Neural cell (in vitro differentiated cells): ENCODE measurements around the gene CCDC102A. TPM values are rescaled to one million over a fixed set of nuclear protein-coding genes. Genes with fewer than 3 reads are reported as not detected.
"Not testable (repeated sequence)": the region's sequence is repeated elsewhere in the genome, so short reads cannot be mapped to it uniquely, and the experiment has no call there.

Experiments
- H2AFZ ChIP-seq: fragments of 200-600, 300-800 bp; sonication (generic), shearing (Covaris generic); 2 replicates; pipeline ENCODE4 v1.6.0; 2014; ENCODE audit warnings: low read depth, mild to moderate bottlenecking, antibody characterized with exemption, low read length, moderate library complexity
- H3F3A ChIP-seq: fragments of 200-600 bp; shearing (Covaris generic); 2 replicates; pipeline ENCODE4 v1.6.1; 2016; ENCODE audit warnings: mild to moderate bottlenecking, moderate library complexity, mixed read lengths, antibody characterized with exemption, low read length; ENCODE audit not compliant: insufficient read depth, poor library complexity, severe bottlenecking
- H3K27ac ChIP-seq: fragments of 200-600, 300-800 bp; sonication (generic), shearing (Covaris generic); 2 replicates; pipeline ENCODE4 v1.5.1; 2014; ENCODE audit warnings: mild to moderate bottlenecking, low read length, moderate library complexity
- H3K27me3 ChIP-seq: fragments of 300-800, 200-600 bp; sonication (generic), shearing (Covaris generic); 2 replicates; pipeline ENCODE4 v1.6.0; 2014; ENCODE audit warnings: mild to moderate bottlenecking, low read depth, low read length, moderate library complexity; ENCODE audit not compliant: insufficient read depth
- H3K36me3 ChIP-seq: fragments of 300-800, 200-600 bp; sonication (generic), shearing (Covaris generic); 2 replicates; pipeline ENCODE4 v1.5.1; 2014; ENCODE audit warnings: mild to moderate bottlenecking, antibody characterized with exemption, low read length, moderate library complexity; ENCODE audit not compliant: insufficient read depth
- H3K4me2 ChIP-seq: fragments of 300-800, 200-600 bp; sonication (generic), shearing (Covaris generic); 2 replicates; pipeline ENCODE4 v1.6.0; 2014; ENCODE audit warnings: mild to moderate bottlenecking, low read length
- H3K4me3 ChIP-seq: fragments of 300-800, 200-600 bp; sonication (generic), shearing (Covaris generic); 2 replicates; pipeline ENCODE4 v1.5.1; 2014; ENCODE audit warnings: mild to moderate bottlenecking, low read length, moderate library complexity
- H3K79me2 ChIP-seq: fragments of 200-600 bp; shearing (Covaris generic); replicated peaks from 2 replicates; pipeline ENCODE4 v1.6.0; 2014; ENCODE audit warnings: mild to moderate bottlenecking, low read length, moderate library complexity; ENCODE audit not compliant: insufficient read depth
- H3K9ac ChIP-seq: fragments of 300-800, 200-600 bp; sonication (generic), shearing (Covaris generic); 2 replicates; pipeline ENCODE4 v1.6.1; 2016; ENCODE audit warnings: mild to moderate bottlenecking, low read length, mixed read lengths
- H3K9me2 ChIP-seq: fragments of 200-600 bp; shearing (Covaris generic); 2 replicates; pipeline ENCODE4 v1.6.1; 2016; ENCODE audit warnings: mild to moderate bottlenecking, low read length, mixed read lengths; ENCODE audit not compliant: insufficient read depth
- H3K9me3 ChIP-seq: fragments of 200-600, 300-800 bp; sonication (generic), shearing (Covaris generic); 2 replicates; pipeline ENCODE4 v1.6.1; 2016; ENCODE audit warnings: mild to moderate bottlenecking, mixed run types, low read length, moderate library complexity, mixed read lengths
- H4K20me1 ChIP-seq: fragments of 200-600 bp; shearing (Covaris generic); 2 replicates; pipeline ENCODE4 v1.6.1; 2016; ENCODE audit warnings: mild to moderate bottlenecking, mixed run types; ENCODE audit not compliant: insufficient read depth
- EP300 ChIP-seq: fragments of 450-650 bp; conservative IDR thresholded peaks from 2 replicates; pipeline ENCODE4 v1.6.1; 2014; ENCODE audit warnings: antibody characterized with exemption, mild to moderate bottlenecking, moderate library complexity; ENCODE audit not compliant: poor library complexity, severe bottlenecking
- EZH2 ChIP-seq: fragments of 200-600, 300-800 bp; shearing (Covaris generic), sonication (generic); IDR thresholded peaks from 2 replicates; pipeline ENCODE4 v1.6.1; 2014; ENCODE audit warnings: antibody characterized with exemption, low read length, borderline replicate concordance, mild to moderate bottlenecking; ENCODE audit not compliant: insufficient read depth, poor library complexity, severe bottlenecking
- MXI1 ChIP-seq: fragments of 450-650 bp; conservative IDR thresholded peaks from 2 replicates; pipeline ENCODE4 v1.6.1; 2014; ENCODE audit warnings: antibody characterized with exemption, mild to moderate bottlenecking; ENCODE audit not compliant: poor library complexity, severe bottlenecking
- POLR2AphosphoS5 ChIP-seq: IDR thresholded peaks from 2 replicates; pipeline ENCODE4 v1.6.1; 2012
- RAD21 ChIP-seq: fragments of 450-650 bp; conservative IDR thresholded peaks from 2 replicates; pipeline ENCODE4 v1.6.1; 2014; ENCODE audit warnings: antibody characterized with exemption, mild to moderate bottlenecking, moderate library complexity
- SMC3 ChIP-seq: fragments of 450-650 bp; conservative IDR thresholded peaks from 2 replicates; pipeline ENCODE4 v1.6.1; 2014; ENCODE audit warnings: antibody characterized with exemption, mild to moderate bottlenecking, moderate library complexity; ENCODE audit not compliant: poor library complexity
- TAF1 ChIP-seq: IDR thresholded peaks from 2 replicates; pipeline ENCODE4 v1.6.1; 2012; ENCODE audit warnings: low read depth
- polyA plus RNA-seq: library from polyadenylated mRNA; depleted of rRNA; stranded (reverse); fragments of >200 nt; gene quantifications from 2 replicates; pipeline ENCODE4 v1.2.3, GENCODE V29; 2014
- TF ChIP-seq, protein P1 (sequence below): fragments of 450-650 bp; IDR thresholded peaks from 2 replicates; pipeline ENCODE4 v1.5.1; 2014; ENCODE audit warnings: antibody characterized with exemption, mild to moderate bottlenecking, moderate library complexity; ENCODE audit not compliant: poor library complexity, severe bottlenecking
- TF ChIP-seq, protein P2 (sequence below): IDR thresholded peaks from 2 replicates; pipeline ENCODE4 v1.6.1; 2012; ENCODE audit warnings: borderline replicate concordance

The CCDC102A gene
- polyA plus RNA-seq, 1 donor from 2014 or later = 0.20 TPM

DNA sequence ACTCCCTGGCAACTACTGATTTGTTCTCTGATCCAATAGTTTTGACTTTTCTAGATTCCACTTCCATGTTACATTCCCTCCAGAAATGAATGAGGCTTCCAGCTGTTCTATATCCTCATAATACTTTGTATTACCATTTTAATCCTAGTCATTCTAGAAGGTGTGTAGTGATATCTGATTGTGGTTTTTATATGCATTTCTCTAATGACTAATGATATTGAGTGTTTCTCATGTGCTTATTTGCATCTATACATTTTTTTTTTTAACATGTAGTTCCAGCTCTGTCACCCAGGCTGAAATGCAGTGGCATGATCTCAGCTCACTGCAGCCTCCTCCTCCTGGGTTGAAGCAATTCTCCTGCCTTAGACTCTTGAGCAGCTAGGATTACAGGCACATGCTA is 13.4 kb upstream of the CCDC102A start:
- H3K27me3 ChIP-seq = no peaks in the 10 kb centered on the region

DNA sequence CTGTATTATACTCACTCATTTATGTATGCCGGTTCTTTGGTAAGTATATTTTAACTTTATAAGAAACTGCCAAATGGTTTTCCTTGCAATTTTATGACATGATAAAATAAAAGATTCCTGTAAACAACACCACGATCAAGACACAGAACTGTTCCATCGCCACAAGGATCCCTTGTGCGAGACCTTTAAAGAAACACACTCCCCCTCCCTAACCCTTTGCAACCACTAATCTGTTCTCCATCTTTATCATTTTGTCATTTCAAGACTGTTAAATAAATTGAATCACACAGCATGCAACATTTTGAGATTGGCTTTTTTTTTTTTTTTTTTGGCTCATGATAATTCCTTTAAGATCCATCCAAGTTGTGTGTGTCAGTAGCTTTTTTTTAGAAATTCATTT is 12.0 kb upstream of the CCDC102A start:
- H3K79me2 ChIP-seq = no peaks in the 10 kb centered on the region
- H3K27me3 ChIP-seq = no peaks in the 10 kb centered on the region
- no peak overlapping the region for H3K4me3 ChIP-seq
- no peaks in the 10 kb centered on the region for H3F3A ChIP-seq
- H3K9ac ChIP-seq = no peak overlapping the region
- no peaks in the 10 kb centered on the region for H3K36me3 ChIP-seq
- no peaks in the 10 kb centered on the region for H4K20me1 ChIP-seq
- no peaks in the 10 kb centered on the region for H3K9me2 ChIP-seq
- no peak overlapping the region for H2AFZ ChIP-seq
- H3K4me2 ChIP-seq = no peak overlapping the region
- no peak overlapping the region for H3K27ac ChIP-seq
- TF ChIP-seq, protein P1, sequence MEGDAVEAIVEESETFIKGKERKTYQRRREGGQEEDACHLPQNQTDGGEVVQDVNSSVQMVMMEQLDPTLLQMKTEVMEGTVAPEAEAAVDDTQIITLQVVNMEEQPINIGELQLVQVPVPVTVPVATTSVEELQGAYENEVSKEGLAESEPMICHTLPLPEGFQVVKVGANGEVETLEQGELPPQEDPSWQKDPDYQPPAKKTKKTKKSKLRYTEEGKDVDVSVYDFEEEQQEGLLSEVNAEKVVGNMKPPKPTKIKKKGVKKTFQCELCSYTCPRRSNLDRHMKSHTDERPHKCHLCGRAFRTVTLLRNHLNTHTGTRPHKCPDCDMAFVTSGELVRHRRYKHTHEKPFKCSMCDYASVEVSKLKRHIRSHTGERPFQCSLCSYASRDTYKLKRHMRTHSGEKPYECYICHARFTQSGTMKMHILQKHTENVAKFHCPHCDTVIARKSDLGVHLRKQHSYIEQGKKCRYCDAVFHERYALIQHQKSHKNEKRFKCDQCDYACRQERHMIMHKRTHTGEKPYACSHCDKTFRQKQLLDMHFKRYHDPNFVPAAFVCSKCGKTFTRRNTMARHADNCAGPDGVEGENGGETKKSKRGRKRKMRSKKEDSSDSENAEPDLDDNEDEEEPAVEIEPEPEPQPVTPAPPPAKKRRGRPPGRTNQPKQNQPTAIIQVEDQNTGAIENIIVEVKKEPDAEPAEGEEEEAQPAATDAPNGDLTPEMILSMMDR = no peak
- TF ChIP-seq EP300 = no peak
- no peak for TF ChIP-seq POLR2AphosphoS5
- no peak for TF ChIP-seq EZH2
- TF ChIP-seq, protein P2, sequence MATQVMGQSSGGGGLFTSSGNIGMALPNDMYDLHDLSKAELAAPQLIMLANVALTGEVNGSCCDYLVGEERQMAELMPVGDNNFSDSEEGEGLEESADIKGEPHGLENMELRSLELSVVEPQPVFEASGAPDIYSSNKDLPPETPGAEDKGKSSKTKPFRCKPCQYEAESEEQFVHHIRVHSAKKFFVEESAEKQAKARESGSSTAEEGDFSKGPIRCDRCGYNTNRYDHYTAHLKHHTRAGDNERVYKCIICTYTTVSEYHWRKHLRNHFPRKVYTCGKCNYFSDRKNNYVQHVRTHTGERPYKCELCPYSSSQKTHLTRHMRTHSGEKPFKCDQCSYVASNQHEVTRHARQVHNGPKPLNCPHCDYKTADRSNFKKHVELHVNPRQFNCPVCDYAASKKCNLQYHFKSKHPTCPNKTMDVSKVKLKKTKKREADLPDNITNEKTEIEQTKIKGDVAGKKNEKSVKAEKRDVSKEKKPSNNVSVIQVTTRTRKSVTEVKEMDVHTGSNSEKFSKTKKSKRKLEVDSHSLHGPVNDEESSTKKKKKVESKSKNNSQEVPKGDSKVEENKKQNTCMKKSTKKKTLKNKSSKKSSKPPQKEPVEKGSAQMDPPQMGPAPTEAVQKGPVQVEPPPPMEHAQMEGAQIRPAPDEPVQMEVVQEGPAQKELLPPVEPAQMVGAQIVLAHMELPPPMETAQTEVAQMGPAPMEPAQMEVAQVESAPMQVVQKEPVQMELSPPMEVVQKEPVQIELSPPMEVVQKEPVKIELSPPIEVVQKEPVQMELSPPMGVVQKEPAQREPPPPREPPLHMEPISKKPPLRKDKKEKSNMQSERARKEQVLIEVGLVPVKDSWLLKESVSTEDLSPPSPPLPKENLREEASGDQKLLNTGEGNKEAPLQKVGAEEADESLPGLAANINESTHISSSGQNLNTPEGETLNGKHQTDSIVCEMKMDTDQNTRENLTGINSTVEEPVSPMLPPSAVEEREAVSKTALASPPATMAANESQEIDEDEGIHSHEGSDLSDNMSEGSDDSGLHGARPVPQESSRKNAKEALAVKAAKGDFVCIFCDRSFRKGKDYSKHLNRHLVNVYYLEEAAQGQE = no peak
- TF ChIP-seq MXI1 = no peak
- TF ChIP-seq SMC3 = no peak
- TF ChIP-seq TAF1 = no peak
- TF ChIP-seq RAD21 = no peak
- H3K9me3 ChIP-seq = no peaks in the 10 kb centered on the region

More for the DNA sequence above, 13.4 kb upstream of the CCDC102A start:
- H3K27ac ChIP-seq = no peak overlapping the region
- no peaks in the 10 kb centered on the region for H3K79me2 ChIP-seq
- no peak overlapping the region for H3K4me2 ChIP-seq
- TF ChIP-seq SMC3 (no peak), TAF1 (no peak), EZH2 (no peak), EP300 (no peak), MXI1 (no peak), RAD21 (no peak), POLR2AphosphoS5 (no peak)
- TF ChIP-seq, protein P2 = no peak
- TF ChIP-seq, protein P1 = no peak
- no peak overlapping the region for H2AFZ ChIP-seq
- no peaks in the 10 kb centered on the region for H4K20me1 ChIP-seq
- H3K9me3 ChIP-seq = no peaks in the 10 kb centered on the region
- H3K9ac ChIP-seq = no peak overlapping the region
- H3K36me3 ChIP-seq = no peaks in the 10 kb centered on the region
- H3K9me2 ChIP-seq = no peaks in the 10 kb centered on the region
- H3K4me3 ChIP-seq = no peak overlapping the region
- H3F3A ChIP-seq = no peaks in the 10 kb centered on the region

DNA sequence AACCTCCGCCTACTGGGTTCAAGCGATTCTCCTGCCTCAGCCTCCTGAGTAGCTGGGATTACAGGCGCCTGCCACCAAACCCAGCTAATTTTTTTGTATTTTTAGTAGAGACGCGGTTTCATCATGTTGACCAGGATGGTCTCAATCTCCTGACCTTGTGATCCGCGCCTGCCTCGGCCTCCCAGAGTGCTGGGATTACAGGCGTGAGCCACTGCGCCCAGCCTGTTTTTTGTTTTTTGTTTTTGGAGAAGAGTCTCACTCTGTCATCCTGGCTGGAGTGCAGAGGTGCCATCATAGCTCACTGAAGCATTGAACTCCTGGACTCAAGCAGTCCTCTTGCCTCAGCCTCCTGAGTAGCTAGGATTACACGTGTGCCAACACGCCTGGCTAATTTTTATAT is 11.2 kb upstream of the CCDC102A start:
- H3K4me2 ChIP-seq, H3F3A ChIP-seq, H4K20me1 ChIP-seq, H2AFZ ChIP-seq, H3K9ac ChIP-seq, H3K79me2 ChIP-seq, H3K27ac ChIP-seq, H3K9me2 ChIP-seq, H3K9me3 ChIP-seq, H3K36me3 ChIP-seq, H3K27me3 ChIP-seq, H3K4me3 ChIP-seq: not testable (repeated sequence)
